Occipital lobe (tissue), 2 donors: ENCODE results near the gene PHKG2. TPM values are rescaled to one million over a fixed set of nuclear protein-coding genes. Genes with fewer than 3 reads are reported as not detected.

Experiments
- DNase-seq: peaks from one replicate; lab custom pipeline; 2025; lab: John Stamatoyannopoulos, UW
- total RNA-seq: library from RNA; depleted of rRNA; stranded (reverse); fragments of >200 nt; gene quantifications from one replicate; pipeline ENCODE4 v1.2.3, GENCODE V29; 2014

The PHKG2 gene
- total RNA-seq, 1 donor from 2014 or later = 12.0 TPM

DNA sequence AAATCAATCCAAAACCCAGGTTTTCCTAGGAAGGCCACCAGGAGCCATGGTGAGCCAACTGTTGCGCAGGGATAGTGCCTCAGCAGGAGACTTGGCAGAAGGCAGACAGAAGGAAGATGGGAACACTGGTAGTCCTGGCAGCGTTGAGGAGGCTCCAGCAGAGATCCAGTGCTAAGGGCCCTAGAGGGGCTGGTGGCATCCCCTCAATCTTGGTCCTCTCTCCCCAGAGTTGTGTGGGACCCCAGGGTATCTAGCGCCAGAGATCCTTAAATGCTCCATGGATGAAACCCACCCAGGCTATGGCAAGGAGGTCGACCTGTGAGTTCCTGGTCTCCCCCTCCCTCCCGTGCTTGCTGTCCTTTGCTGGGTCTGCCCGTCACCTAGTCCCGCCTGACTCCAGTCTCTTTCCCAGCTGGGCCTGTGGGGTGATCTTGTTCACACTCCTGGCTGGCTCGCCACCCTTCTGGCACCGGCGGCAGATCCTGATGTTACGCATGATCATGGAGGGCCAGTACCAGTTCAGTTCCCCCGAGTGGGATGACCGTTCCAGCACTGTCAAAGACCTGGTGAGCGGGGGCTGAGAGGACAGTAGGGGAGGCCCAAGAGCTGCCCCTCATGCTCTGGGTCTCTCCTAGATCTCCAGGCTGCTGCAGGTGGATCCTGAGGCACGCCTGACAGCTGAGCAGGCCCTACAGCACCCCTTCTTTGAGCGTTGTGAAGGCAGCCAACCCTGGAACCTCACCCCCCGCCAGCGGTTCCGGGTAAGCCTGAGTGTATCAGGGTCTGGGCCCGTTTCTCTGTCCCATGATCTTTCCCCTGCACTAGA is 7.9 kb downstream of the PHKG2 start:
- DNase-seq = no peak

DNA sequence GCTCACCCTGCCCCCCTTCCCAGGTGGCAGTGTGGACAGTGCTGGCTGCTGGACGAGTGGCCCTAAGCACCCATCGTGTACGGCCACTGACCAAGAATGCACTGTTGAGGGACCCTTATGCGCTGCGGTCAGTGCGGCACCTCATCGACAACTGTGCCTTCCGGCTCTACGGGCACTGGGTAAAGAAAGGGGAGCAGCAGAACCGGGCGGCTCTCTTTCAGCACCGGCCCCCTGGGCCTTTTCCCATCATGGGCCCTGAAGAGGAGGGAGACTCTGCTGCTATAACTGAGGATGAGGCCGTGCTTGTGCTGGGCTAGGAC is 8.5 kb downstream of the PHKG2 start:
- no peak for DNase-seq

DNA sequence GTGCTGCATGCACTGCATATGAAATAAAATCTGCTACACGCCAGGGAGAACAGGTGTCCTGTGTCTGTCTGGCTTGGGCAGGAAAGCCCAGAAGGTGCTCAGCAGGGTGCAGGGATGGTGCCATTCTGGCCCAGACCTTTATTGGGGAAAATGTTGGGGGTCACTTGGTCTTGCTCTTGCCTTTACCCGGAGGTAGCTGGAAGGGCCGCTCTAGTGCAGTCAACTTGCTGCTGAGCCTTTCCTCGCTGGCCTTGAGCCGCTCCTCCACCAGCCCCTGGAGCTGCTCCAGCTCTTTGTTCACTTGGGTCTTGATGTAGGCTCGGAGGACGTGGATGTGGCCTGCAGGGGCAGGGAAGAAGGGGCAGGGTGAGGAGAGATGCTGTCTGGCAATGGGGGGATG is 9.1 kb downstream of the PHKG2 start:
- DNase-seq = no peak

GRCh38 chr16:30758988-30759491 is 10.8 kb downstream of the PHKG2 start:
- no peak for DNase-seq

DNA sequence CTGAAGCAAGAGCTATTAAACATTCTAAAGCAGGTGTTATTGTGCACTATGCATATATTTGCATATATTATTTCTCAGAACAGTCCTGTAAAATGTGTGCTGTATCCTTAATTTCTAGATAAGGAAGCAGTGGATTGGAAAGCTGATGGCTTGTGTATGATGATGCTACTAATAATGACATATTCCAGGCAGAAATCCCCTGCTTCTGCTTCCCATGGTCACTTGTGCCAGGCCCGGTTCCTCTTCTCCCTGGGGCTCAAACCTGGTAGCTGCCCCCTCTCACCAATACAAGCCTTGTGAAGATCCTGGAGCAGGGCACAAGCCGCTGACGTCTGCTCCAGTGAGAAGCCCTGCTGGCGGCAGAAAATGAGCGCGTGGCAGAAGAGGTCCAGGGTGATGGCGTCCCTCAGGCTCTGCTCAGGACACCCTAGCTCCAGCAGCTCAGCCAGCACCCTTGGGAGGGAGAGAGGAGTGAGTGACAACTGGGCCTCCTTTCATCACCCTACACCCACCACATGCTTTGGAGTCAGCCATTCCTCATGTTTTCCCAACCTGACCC is 11.9 kb downstream of the PHKG2 start:
- no peak for DNase-seq

- DNase-seq = no peak
Measured at GRCh38 chr16:30760577-30761426, 12.6 kb downstream of the PHKG2 start.

- DNase-seq = no peak
Measured at GRCh38 chr16:30761427-30761927, 13.3 kb downstream of the PHKG2 start.

DNA sequence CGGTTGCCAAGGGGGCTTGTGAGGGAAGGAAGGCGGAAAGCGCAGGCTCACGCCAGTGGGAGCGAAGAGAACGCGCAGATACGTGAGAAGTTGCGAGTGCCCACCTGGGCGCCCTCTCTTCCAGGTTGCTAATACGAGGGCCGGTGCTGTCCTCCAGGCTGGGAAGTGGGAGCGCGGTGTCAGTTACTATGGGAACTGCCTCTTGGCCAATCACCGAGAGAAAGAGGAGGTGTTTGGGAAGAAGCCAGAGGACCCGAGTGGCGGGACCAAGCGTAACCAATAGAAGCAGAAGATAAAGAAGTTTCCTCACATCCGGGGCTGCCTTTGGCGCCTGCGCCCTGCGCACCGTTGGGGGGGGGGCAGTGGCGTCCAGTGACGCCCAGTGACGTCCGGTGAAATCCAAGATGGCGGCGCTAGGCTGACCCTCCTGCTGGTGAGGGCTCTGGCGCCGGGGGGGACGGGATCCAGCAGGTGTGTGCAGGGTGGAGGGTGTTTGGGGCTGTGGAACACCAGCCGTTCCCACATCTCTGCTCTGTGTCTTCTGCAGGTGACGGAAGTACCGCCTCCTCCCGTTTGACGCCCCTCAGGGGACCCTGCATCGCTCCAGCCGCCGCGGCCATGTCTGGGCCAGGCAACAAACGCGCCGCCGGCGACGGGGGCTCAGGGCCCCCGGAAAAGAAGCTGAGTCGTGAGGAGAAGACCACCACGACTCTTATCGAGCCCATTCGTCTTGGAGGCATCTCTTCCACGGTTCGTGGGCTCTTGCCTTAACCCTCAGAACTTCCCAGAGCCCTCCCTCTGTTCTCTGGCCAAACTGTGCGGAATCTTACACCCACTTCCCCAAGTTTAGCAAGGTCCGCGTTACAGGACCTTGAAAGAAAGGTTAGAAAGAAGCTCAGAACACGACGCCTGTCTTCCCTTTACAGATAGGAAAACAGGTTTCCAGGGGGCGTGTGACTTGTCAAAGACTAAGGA is 14.0 kb downstream of the PHKG2 start, which contains the start of the genes CFAP119 and RNF40:
TSS of gene CFAP119 (minus strand) at position 135 of the 975 bp plus-strand sequence. CDS start 314 bp downstream, outside the sequence.
TSS of gene RNF40 (plus strand) at position 395 of the 975 bp plus-strand sequence. CDS start at position 619, 224 bp downstream.
- DNase-seq = peak; percentile 95

- no peak for DNase-seq
Measured at GRCh38 chr16:30762991-30763725, 14.9 kb downstream of the PHKG2 start.

- DNase-seq = no peak
Measured at GRCh38 chr16:30764086-30764485, 15.9 kb downstream of the PHKG2 start.

DNA sequence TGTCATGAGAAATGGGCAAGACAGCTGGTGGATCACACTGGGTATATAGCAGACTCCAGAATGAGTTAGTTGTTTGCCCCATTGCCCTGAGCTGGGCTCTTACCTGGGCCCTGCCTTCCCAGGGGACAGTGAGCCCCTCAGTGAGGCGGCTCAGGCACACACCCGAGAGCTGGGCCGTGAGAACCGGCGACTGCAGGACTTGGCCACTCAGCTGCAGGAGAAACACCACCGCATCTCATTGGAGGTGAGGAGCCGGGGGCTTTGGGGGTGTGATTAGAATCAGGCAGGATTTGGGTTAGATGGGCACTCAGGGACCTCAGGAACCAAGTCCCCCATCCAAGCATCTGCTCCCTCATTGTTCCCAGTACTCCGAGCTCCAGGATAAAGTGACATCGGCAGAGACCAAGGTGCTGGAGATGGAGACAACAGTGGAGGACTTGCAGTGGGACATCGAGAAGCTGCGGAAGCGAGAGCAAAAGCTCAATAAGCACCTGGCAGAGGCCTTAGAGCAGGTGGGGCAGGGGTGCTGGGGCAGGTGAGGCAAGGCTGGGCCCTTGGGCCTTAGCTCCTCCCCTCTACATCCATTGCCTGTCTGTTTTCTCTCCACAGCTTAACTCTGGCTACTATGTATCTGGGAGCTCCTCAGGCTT is 16.7 kb downstream of the PHKG2 start:
- no peak for DNase-seq

DNA sequence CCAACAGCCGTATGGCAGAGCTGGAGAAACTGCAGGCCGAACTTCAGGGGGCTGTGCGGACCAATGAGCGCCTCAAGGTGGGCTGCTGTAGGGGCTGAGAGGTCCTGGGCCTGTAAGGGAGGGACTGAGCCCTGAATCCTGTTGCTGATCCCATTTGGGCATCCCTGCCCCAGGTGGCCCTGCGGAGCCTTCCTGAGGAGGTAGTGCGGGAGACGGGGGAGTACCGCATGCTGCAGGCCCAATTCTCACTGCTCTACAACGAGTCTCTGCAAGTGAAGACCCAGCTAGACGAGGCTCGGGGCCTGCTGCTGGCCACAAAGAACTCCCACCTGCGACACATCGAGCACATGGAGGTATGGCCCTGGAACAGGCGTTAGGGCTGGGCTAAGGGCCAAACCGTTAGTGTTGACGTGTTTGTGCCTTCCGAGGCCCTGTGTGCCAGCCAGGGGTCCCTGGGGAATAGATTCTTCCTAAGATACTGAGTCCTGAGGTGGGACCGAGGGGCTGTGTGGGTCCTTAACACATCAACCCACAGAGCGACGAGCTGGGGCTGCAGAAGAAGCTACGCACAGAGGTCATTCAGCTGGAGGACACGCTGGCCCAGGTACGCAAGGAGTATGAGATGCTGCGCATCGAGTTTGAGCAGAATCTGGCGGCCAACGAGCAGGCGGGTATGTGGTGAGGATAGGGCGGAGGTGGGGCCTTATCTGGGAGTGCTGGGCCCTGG is 18.1 kb downstream of the PHKG2 start:
- no peak for DNase-seq

GRCh38 chr16:30766933-30767284 is 18.7 kb downstream of the PHKG2 start:
- no peak for DNase-seq

DNA sequence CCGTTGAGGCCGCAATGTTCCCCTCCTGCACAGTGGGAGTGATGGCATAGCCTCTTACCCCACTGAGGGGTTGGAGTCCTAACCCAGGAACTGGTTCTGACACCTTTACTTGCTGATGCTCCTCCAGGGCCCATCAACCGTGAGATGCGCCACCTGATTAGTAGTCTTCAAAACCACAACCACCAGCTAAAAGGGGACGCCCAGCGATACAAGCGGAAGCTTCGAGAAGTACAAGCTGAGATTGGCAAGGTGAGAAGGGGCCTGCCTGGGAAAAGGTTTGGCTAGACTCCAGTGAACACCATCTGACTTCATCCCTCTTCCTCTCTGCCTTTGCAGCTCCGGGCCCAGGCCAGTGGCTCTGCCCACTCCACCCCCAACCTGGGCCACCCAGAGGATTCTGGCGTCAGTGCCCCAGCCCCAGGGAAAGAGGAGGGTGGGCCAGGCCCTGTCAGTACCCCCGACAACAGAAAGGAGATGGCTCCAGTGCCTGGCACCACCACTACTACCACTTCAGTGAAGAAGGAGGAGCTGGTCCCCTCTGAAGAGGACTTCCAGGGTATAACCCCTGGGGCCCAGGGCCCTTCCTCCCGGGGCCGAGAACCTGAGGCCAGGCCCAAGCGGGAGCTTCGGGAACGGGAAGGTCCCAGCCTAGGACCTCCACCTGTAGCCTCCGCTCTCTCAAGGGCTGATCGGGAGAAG is 19.7 kb downstream of the PHKG2 start:
- no peak for DNase-seq

DNA sequence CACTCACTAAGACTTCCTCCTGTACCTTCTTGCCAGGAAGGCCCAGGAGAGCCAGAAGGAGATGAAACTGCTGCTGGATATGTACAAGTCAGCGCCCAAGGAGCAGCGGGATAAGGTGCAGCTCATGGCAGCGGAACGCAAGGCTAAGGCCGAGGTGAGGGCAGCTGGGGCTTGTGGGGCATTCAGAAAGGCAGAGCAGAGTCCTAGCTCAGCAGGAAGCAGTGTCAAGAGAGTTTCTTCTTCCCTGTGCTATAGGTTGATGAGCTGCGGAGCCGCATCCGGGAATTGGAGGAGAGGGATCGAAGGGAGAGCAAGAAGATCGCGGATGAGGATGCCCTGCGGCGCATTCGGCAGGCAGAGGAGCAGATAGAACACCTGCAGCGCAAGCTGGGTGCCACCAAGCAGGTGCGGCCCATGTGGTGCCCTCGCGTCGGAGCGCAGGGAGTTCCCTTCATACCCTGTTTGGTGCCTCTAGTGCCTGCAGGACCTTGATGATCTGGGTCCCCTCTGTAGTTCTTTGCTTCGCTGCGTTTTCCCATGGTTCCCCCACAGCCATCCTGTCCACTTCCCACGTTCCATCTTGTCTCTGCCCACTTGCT is 20.5 kb downstream of the PHKG2 start:
- no peak for DNase-seq

DNA sequence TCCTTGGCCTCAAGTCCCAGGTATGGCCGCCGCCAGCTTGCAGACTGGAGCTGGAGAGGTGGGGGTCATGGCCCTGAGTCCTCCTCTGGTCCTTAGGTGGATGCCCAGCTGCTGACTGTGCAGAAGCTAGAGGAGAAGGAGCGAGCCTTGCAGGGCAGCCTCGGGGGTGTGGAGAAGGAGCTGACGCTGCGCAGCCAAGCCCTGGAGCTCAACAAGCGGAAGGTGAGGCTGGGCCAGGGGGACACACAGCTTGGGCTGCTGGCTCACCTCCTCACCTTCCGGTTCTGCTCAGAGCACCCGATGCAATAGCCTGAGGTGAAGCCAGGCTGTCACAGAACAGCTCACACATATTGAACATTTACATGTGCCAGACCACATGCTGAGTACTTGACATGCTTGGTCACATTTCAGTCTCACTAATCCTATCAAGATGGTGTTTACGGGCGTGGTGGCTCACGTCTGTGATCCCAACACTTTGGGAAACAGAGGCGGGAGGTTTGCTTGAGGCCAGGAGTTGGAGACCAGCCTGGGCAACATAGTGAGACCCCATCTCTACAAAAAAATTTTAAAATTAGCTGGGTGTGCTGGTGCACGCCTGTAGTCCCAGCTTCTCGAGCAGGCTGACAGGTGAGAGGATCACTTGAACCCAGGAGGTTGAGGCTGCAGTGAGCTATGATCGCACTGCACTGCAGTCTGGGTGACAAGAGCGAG is 21.3 kb downstream of the PHKG2 start:
- DNase-seq = no peak

DNA sequence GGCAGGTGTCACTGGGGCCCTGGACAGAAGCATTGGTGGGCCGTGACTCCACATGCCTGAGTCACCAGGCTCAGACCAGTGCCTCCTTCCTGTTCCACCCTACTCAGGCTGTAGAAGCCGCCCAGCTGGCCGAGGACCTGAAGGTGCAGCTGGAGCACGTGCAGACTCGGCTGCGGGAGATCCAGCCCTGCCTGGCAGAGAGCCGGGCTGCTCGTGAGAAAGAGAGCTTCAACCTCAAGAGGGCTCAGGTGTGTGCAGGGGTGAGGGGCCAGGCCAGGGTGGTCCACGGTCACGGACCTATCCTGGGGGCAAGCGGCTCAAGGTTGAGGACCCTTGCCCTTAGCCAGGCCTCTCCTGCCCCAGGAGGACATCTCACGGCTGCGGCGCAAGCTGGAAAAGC is 23.5 kb downstream of the PHKG2 start:
- no peak for DNase-seq
